ENCODE measurements around the gene RASGRF2. TPM values are rescaled to one million over a fixed set of nuclear protein-coding genes. Genes with fewer than 3 reads are reported as not detected.
"Not testable (repeated sequence)": the region's sequence is repeated elsewhere in the genome, so short reads cannot be mapped to it uniquely, and the experiment has no call there.

Gene RASGRF2
- total RNA-seq, 1 donor = under 0.01 TPM

DNA sequence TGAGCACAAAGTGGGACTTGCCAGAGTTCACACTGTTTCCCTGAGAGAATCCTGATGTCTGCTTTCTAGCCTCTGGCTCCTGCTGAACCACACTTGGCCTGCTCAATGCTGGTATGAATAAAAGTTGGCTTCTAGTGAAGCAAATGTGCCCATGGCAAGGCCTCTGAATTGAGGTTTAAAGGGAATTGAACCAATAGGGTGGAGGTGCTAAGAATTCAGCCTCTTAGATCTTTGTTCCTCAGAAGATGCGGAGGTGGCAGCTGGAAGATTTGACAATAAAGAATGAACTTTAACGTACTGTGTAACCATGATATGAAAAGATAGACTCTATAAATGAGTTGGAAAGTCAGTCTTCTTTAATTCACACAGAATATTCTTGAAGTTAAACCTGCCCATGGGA, 57.2 kb downstream of the RASGRF2 start:
- no peak for DNase-seq (ENCODE audit: low read depth in 2 of 3, low spot score in 2 of 3)

DNA sequence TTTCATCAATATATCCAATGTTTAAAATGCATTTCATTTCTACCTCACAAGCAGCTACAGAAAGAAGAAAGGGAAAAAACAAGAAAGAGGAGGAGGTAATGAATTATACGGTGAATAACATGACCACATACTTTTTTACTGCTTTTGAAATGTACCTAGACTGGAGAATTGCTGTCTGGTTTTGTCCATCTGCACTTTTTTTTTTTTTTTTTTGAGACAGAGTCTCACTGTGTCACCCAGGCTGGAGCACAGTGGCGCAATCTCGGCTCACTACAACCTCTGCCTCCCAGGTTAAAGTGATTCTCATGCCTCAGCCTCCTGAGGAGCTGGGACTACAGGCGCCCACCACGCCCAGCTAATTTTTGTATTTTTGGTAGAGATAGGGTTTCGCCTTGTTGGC, 58.4 kb downstream of the RASGRF2 start:
- DNase-seq (ENCODE audit: low read depth in 2 of 3, low spot score in 2 of 3) = not testable (repeated sequence)

DNA sequence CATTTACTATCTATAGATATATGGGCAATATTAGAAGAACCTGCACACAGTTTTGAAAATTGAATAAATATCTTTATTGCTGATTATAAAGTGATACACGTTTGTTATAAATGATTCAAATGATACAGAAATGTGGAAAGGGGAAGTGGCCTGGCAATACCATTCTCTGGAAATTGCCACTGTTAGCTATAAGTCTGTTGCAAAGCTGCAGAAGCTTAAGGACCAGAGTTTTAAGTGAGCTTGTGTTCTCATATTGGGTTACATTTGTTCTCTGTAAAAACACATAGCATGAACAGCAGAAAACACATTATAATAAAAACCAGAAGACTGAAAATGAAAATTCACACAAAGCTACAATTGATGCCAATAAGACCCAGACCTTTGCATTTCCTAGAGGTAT, 59.6 kb downstream of the RASGRF2 start:
- no peak for DNase-seq (ENCODE audit: low read depth in 2 of 3, low spot score in 2 of 3)

DNA sequence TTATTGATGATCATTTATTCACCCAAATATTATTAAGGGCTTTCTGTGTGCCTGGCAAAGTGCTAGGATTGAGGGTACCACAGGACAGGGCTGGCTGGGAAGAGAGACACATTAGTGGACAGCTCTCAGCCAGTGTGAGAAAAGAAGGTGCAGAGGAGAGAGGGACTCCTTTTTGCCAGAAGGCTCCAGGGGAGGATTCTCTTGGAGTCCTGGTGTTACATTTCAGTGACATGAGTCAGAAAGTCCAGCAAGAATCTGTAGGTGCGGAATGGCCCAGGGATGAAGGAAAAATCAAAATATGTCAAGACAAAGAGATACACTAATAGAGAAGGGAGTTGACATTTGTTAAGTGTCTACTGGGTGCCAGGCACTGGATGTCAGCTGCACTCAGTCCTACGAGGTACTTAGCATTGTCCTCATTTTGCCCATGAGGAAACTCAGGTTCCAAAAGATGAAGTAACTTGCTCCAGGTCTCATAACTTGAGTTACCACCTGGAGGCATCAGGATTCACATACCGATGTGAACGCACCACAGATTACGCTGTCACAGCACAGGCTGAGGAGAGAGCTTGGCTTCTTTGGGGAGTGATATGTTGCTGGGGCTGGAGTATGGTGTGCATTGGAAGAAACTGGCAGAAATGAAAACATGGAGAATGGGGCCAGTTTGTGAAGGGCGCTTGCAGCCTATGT, 60.5 kb downstream of the RASGRF2 start:
- DNase-seq (ENCODE audit: low read depth in 2 of 3, low spot score in 2 of 3) = no peak

DNA sequence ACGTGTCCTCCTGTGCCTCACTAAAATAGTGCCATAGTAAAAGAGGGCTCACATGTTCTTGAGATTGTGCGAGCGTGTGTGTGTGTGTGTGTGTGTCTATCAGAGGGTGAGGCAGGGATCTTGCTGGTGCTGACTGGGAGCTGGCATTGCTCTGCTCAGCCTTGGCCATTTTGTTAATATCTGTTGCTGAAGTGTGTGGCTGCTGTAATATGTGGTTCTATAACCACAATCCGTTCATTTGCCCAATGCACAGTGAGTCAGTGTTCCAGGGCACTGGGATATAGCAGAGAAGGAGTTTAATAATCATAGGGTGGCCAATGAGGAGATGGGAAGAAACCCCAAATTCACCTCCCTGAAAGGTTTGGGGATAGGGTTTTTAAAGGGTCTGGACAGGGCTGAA, 61.3 kb downstream of the RASGRF2 start:
- DNase-seq (ENCODE audit: low read depth in 2 of 3, low spot score in 2 of 3) = no peak

DNA sequence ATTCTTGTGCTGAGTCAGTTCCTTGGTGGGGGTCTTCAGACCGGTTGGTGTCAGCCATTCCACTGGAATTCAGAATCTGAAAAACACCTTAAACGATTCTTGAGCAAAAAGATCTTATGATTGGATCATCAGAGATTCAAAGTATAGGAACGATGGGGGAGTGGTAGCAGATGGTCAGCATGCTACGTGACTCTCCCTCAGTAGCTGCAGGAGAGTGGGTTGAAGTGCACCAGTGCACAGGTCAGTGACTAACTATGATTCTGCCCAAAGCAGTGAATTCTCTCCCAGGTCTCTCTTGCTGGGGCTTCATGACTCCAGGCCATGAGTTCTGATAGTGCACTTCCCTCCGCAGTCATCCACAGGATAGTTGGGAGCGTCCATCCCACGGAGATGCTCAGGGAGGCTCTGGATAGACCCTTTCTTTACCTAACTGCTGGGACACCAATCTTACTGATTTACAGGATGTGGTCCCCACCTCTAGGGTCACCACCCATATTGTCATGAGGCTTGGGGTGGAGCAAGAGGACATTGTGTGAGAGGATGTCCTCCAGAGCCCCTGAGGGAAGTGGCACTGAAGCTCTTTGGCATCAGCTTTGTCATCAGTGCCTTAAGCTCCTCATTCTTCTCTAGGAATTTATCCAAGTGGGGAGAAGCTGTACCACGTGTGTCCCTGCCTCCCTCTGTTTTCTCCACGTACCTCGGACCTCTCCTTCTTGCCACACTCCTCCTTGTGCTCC, 62.0 kb downstream of the RASGRF2 start:
- DNase-seq (ENCODE audit: low read depth in 2 of 3, low spot score in 2 of 3) = no peak

DNA sequence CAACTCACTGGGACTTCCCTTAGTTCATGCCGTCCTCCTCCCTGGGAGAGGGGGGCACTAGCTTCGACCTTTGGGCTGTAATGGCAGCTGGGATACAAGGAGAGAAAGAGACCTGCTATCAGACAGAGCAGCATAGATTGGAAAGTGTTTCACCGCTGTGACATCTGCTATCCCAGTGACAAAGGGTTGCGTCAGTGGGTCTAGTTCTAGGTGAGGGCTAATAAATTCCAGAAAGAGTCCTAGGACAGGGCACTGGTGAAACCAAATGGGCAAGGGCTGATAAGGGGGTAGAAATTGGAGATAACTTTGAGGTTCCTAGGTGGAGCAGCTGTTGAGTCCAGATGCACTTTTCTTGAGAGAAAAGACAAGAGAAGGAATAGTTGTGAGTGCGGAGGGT, 62.5 kb downstream of the RASGRF2 start:
- DNase-seq (ENCODE audit: low read depth in 2 of 3, low spot score in 2 of 3) = no peak

DNA sequence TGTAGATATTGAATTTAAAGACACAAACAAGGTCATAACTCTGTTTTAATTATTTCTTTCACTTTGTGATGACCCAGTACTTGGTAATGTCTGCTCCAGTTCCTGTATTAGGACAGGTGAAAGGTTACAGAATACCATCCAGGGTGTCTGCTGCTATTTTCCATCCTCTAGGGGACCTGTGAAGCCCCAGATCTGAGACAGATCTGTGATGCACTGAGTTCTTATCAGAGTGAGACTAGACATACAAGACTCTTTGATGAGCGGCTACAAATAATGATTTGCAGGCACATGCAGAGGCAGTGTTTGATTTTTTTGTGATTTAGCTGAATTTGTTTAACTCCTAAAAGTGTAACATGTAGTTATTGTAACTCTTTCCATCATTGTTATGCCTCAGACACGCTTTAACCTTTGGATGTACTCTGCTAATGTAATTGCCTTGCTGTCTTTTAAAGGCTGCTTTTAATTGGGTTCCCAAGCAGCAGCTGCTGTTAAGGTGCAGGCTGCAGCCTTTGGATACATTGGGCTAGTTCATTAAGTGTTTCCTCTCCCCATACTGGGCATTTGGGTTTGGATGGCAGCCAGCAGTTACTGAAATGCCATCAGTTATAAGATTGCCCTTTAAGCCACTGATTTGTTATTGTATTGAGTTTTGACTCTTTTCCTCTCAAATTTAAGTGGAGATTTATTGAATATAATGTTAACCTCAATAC, 63.3 kb downstream of the RASGRF2 start:
- DNase-seq (ENCODE audit: low read depth in 2 of 3, low spot score in 2 of 3) = no peak

DNA sequence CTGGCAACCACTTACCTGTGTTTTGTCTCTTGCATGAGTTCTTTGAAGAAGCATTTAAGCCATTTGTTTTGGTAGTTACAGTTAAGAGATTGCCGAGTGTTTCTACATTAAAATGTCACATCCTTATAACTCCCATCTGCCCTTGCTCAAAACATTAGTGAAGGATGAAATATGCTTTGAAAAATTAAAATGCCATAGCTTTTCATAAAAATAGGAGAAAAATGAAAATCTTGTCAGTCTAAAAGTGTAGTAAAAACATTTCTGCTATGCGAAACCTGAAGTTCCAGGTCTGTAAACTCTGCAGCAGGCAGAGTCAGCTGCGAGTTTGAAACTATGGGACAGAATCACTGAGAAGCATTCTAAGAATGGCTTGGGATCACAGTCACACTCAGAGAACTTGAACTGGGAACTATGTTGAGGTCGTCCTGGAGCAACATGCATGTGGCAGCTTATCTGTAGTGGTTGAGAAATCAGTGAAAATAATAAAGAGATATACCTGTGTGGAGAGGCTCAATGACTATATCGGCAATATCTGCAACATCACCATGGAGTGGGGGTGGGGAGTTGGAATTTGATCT, 67.4 kb downstream of the RASGRF2 start:
- no peak for DNase-seq (ENCODE audit: low read depth in 2 of 3, low spot score in 2 of 3)

DNA sequence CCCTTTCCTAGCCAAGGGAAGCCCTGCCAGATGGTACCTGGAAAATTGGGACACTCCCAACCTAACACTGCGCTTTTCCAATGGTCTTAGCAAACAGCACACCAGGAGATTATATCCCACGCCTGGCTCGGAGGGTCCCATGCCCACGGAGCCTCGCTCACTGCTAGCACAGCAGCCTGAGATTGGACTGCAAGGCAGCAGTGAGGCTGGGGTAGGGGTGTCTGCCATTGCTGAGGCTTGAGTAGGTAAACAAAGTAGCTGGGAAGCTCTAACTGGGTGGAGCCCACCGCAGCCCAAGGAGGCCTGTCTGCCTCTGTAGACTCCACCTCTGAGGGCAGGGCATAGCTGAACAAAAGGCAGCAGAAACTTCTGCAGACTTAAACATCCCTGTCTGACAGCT, 68.7 kb downstream of the RASGRF2 start:
- DNase-seq (ENCODE audit: low read depth in 2 of 3, low spot score in 2 of 3) = not testable (repeated sequence)

DNA sequence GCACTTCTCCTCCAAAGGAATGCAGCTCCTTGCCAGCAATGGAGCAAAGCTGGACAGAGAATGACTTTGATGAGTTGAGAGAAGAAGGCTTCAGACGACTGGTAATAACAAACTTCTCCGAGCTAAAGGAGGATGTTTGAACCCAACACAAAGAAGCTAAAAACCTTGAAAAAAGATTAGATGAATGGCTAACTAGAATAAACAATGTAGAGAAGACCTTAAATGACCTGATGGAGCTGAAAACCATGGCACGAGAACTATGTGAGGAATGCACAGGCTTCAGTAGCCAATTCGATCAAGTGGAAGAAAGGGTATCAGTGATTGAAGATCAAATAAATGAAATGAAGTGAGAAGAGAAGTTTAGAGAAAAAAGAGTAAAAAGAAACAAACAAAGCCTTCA, 69.6 kb downstream of the RASGRF2 start:
- DNase-seq (ENCODE audit: low read depth in 2 of 3, low spot score in 2 of 3) = not testable (repeated sequence)

DNA sequence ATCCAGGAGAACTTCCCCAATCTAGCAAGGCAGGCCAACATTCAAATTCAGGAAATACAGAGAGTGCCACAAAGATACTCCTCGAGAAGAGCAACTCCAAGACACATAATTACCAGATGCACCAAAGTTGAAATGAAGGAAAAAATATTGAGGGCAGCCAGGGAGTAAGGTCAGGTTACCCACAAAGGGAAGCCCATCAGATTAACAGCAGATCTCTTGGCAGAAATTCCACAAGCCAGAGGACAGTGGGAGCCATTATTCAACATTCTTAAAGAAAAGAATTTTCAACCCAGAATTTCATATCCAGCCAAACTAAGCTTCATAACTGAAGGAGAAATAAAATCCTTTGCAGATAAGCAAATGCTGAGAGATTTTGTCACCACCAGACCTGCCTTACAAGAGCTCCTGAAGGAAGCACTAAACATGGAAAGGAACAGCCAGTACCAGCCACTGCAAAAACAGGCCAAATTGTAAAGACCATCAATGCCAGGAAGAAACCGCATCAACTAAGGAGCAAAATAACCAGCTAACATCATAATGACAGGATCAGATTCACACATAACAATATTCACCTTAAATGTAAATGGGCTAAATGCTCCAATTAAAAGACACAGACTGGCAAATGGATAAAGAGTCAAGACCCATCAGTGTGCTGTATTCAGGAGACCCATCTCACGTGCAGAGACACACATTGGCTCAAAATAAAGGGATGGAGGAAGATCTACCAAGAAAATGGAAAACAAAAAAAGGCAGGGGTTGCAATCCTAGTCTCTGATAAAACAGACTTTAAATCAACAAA, 70.3 kb downstream of the RASGRF2 start:
- not testable (repeated sequence) for DNase-seq (ENCODE audit: low read depth in 2 of 3, low spot score in 2 of 3)

DNA sequence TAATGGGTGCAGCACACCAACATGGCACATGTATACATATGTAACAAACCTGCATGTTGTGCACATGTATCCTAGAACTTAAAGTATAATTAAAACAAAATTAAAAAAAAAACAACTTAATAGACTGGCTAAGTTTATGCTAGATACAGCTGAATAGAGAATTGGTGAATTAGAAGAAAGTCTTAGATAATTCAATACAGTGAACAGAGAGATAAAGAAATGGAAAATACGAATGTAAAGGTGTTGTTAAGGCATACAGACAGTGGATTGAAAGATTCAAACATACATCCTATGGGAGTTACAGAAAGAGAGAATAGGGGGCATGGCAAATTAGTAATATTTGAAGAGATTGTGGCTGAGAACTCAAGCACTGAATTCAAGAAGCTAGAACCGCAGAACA, 75.4 kb downstream of the RASGRF2 start:
- DNase-seq (ENCODE audit: low read depth in 2 of 3, low spot score in 2 of 3) = no peak

DNA sequence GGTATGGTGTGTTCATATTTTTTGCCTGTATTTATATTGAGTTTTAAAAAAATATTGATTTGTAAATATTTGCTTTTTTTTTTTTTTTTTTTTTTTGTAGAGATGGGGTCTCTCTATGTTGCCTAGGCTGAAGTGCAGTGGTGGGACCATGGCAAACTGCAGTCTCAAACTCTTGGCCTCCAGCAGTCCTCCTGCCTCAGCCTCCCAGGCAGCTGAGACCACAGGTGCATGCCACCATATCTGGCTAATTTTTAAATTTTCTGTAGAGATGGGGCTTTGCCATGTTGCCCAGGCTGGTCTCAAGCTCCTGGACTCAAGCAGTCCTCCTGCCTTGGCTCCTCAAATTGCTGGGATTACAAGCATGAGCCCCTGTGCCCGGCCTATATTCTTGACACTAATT, 78.3 kb downstream of the RASGRF2 start:
- no peak for DNase-seq (ENCODE audit: low read depth in 2 of 3, low spot score in 2 of 3)

DNA sequence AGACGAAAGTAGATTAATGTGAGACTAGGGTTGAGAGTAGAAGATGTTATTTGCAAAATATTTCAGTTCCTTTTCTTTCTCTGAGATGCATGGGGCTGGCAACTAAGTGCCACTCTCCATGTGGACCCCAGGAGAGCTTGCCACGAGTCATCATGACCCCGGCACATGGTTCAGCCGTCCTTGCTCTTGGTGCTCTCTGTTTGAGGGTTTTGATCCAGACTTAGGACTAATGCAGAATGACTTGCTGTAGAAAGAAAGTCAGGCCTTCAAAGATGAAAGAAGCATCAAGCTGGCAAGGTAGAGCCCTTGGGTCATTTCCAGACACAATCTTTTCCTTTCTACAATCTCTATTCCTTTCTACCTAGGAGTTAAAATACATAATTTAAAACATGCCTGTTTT, 84.7 kb downstream of the RASGRF2 start:
- no peak for DNase-seq (ENCODE audit: low read depth in 2 of 3, low spot score in 2 of 3)

DNA sequence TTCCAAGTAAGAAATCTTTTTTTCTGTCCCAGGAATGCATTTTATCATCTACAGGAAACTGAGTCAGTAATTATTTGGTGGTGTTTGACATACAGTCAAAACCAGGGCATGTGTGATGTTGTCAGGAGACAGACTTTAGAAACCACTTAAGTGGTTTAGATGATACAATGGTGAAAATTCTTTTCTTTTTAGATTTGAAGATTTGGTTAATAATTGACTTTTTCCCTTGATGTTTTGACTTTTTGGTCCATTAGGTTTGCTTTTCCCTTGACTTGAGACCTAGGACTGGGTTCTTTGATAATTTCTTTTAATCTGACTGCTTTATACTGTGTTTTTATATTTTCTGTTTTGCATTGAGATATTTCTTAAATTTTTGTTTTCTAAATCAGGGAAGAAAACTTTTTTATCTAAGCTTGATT, 85.2 kb downstream of the RASGRF2 start:
- no peak for DNase-seq (ENCODE audit: low read depth in 2 of 3, low spot score in 2 of 3)

DNA sequence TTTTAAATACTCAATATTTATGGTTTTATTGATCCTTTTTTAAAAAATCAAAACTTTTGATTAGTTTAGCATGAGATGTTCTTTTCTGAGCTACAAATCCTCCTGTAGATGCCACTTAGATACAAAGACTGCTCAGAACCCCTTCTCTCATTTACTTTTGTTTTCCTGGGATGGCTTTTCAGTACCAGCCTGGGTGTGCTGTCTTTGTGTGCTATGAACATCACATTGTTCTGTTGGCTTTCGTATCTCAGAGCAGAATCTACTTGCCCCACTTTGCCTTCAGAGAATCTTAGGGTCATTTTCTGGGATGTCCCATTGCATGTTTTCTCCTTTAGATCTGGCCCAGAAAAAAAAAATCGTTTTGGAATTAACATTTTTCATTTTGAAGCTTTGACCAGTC, 85.9 kb downstream of the RASGRF2 start:
- no peak for DNase-seq (ENCODE audit: low read depth in 2 of 3, low spot score in 2 of 3)

DNA sequence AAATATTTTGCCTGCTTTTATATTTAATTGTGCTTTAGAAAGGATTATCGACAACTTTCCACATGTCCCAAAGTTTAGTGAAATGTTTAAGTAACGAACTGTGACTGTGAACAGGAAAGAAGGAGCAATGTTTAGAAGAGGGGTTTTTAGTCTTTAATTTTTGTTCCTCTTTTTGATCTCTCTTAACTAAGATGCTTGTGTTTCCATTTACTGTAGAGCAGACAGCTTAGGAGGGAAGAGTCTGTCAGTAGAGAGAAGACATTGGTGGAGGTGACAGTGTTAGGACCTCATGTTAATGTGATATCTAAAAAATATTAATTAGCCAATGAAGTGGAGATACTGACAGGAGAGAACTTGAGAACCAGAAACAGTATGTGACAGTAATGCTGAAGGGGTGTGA, 92.2 kb downstream of the RASGRF2 start:
- DNase-seq (ENCODE audit: low read depth in 2 of 3, low spot score in 2 of 3) = no peak

DNA sequence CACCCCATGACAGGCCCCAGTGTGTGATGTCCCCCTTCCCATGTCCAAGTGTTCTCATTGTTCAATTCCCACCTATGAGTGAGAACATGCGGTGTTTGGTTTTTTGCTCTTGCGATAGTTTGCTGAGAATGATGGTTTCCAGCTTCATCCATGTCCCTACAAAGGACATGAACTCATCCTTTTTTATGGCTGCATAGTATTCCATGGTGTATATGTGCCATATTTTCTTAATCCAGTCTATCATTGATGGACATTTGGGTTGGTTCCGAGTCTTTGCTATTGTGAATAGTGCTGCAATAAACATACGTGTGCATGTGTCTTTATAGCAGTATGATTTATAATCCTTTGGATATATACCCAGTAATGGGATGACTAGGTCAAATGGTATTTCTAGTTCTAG, 93.1 kb downstream of the RASGRF2 start:
- not testable (repeated sequence) for DNase-seq (ENCODE audit: low read depth in 2 of 3, low spot score in 2 of 3)

DNA sequence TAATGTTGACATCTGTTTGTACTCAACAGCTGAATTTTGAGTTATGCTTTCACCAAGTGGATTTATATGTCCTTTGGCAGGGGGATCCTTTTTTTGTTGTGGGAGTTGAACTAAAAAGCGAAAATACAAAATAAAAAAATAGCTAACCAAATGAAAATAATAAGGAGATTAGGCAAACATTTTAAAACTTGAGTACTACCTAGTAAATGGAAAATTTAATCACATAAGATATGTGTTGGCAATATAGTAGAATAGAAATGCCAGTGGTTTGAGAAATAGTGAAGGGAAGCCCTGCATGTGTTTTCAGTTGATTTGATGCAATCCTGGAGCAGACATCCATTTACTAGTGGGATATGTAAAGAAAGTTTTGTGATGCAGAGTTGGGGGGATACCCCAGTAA, 98.0 kb downstream of the RASGRF2 start:
- DNase-seq (ENCODE audit: low read depth in 2 of 3, low spot score in 2 of 3) = no peak

DNA sequence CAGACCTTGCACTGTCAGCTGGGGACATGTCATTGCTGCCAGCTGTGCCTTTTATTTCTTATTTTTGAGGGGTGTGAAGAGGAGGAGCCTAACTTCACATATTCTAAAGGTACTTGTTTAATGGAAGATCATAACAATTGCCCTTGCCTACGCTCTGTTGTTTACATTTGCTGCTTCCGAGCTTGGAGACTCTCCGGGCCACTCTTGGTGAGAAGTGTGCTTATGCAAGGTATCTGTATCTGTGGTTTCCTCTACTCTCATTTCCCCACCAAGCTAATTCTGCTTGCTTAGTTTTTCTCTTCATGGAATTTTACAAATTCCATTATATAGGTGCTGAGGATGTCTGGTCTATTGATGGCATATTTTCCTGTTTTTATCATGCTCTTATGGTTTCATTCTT, 105.3 kb downstream of the RASGRF2 start:
- DNase-seq (ENCODE audit: low read depth in 2 of 3, low spot score in 2 of 3) = no peak
